HEK293T (cell line): ENCODE measurements around the gene LIMS4.
"Not testable (repeated sequence)": the region's sequence is repeated elsewhere in the genome, so short reads cannot be mapped to it uniquely, and the experiment has no call there.

Source experiments
- ARNT ChIP-seq: fragments of 450-650 bp; IDR thresholded peaks from 2 replicates; pipeline ENCODE4 v1.6.1; 2017; ENCODE audit warnings: mild to moderate bottlenecking
- FOXM1 ChIP-seq: fragments of 450-650 bp; IDR thresholded peaks from 2 replicates; pipeline ENCODE4 v1.6.1; 2017; ENCODE audit warnings: mild to moderate bottlenecking, borderline replicate concordance
- NFRKB ChIP-seq: fragments of 450-650 bp; IDR thresholded peaks from 2 replicates; pipeline ENCODE4 v1.6.1; 2016; ENCODE audit warnings: mild to moderate bottlenecking, moderate library complexity
- SP1 ChIP-seq: fragments of 450-650 bp; IDR thresholded peaks from 2 replicates; pipeline ENCODE4 v1.6.1; 2017
- SUZ12 ChIP-seq: fragments of 450-650 bp; IDR thresholded peaks from 2 replicates; pipeline ENCODE4 v1.6.1; 2016; ENCODE audit warnings: mild to moderate bottlenecking
- TARDBP ChIP-seq: fragments of 450-650 bp; IDR thresholded peaks from 2 replicates; pipeline ENCODE4 v1.6.1; 2016

DNA sequence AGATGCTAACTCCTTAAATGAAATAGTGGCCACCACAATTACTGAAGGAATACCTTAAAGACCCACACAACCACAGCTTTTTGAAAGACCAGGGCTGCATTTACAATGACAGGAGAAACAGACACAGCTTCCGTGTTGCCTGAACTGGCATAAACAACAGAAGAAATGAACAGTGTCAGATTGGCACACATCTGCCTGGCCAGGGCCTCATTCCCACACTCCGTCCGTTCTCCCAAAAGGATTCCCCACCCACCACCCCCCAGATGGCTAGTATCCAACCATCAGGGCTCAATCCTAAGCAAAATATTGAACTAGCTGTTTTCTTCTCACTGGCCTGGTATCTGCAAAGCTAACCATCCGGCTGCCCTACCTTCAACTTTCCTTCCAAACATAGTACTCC is 7.5 kb upstream of the LIMS4 start:
- not testable (repeated sequence) for TF ChIP-seq ARNT, NFRKB, TARDBP, SUZ12, SP1, FOXM1
